ENCODE data around the gene CERS4.
"Not testable (repeated sequence)": the region's sequence is repeated elsewhere in the genome, so short reads cannot be mapped to it uniquely, and the experiment has no call there.

The CERS4 gene

DNA sequence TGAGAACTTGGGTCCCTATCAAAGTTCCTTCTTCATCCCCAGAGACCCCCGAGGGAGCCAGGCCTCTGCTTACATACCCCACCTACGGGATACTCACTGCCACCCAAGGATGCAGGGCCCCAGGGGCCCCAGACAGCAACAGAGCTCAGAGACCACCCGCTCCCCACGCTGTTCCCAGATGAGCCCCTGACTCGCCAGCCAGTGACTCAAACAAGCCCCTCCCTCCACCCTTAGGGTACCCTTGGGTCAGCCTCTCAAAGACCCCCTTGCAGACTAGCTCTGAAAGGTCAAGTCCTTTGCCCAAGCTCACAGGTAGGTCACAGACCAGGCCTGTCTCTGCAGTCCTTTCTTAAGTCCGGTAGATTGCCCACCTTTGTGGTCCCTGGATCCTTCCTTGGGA lies 53.3 kb downstream of the CERS4 start:
- no peak for DNase-seq (ENCODE audit: low read depth in 2 of 2)

DNA sequence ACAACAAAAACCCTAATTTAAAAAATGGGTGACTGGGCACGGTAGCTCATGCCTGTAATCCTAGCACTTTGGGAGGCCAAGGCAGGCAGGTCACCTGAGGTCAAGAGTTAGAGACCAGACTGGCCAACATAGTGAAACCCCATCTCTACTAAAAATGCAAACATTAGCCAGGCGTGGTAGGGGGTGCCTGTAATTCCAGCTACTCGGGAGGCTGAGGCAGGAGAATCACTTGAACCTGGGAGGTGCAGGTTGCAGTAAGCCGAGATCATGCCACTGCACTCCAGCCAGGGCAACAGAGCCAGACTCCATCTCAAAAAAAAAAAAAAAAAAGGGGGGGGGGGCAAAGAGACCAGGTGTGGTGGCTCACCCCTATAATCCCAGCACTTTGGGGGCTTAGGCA lies 55.1 kb downstream of the CERS4 start:
- not testable (repeated sequence) for DNase-seq (ENCODE audit: low read depth in 2 of 2)

DNA sequence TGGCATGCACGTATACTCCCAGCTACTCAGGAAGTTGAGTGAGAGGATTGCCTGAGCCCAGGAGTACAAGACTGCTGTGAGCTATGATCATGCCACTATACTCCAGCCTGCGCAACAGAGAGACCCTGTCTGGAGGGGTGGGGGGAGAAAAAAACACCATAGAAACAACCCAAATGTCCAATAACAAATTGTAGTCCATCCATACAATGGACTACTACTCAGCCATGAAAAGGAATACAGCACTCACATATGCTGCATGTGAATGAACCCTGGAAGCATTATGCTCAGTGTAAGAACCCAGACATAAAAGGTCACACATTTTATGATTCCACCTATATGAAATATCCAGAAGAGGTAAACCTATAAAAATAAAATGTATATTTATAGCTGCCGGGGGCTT lies 56.7 kb downstream of the CERS4 start:
- no peak for DNase-seq (ENCODE audit: low read depth in 2 of 2)

DNA sequence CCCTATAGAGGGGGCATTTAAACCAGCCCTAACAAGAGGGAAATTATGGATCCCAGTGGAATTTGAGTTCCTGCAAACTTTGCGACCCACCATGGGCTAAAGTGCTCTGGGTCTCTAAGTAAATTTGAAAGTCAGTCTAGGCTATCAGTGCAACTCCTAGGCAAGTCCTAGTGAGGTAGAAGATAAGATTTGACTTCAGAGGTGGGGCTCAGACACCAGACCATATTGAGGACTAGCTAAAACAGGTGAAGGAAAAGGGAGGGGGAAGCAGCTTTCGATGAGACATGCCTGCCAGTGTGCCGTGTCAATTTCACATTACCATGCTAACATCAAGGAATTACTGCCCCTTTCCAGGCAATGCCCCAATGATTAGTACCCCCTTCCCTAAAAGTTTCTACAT lies 60.6 kb downstream of the CERS4 start:
- no peak for DNase-seq (ENCODE audit: low read depth in 2 of 2)

DNA sequence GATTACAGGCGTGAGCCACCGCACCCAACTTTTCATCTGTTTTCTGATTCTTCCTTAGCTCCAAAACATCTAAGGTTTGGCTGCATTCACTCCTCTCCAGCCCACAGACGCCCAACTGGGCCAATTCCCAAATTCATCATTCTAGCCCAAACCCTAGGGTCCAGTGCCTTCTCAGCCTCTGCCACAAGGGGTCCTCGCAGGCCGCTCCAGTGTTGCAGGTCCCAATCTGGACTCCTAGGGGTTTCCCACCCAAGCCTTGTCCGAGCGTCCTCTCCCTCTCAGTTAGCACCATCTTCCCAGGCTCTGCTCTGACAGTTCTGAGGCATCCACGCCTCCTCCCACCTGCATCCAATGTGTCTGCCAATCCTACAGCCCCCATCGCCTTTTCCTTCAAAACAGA lies 67.3 kb downstream of the CERS4 start:
- not testable (repeated sequence) for DNase-seq (ENCODE audit: low read depth in 2 of 2)

DNA sequence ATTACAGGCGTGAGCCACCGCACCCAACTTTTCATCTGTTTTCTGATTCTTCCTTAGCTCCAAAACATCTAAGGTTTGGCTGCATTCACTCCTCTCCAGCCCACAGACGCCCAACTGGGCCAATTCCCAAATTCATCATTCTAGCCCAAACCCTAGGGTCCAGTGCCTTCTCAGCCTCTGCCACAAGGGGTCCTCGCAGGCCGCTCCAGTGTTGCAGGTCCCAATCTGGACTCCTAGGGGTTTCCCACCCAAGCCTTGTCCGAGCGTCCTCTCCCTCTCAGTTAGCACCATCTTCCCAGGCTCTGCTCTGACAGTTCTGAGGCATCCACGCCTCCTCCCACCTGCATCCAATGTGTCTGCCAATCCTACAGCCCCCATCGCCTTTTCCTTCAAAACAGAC lies 82.2 kb downstream of the CERS4 start:
- DNase-seq (ENCODE audit: low read depth in 2 of 2), result not testable (repeated sequence)

DNA sequence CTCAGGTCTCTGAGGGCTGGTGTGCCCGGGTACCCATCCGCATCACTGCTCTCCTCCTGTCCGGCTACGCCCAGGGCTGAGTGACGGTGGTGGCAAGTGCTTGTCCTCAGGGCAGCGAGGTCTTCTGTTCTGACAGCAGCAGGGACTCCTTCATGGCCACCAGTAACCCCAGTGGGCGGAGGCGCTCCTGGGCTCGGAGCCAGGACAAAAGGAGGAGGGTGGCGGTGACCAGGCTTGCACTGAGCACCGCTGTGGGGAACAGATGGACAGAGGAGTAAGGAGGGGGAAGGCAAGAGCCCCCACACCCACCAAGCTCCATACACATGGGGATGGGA lies 93.2 kb downstream of the CERS4 start:
- DNase-seq (ENCODE audit: low read depth in 2 of 2), result no peak

DNA sequence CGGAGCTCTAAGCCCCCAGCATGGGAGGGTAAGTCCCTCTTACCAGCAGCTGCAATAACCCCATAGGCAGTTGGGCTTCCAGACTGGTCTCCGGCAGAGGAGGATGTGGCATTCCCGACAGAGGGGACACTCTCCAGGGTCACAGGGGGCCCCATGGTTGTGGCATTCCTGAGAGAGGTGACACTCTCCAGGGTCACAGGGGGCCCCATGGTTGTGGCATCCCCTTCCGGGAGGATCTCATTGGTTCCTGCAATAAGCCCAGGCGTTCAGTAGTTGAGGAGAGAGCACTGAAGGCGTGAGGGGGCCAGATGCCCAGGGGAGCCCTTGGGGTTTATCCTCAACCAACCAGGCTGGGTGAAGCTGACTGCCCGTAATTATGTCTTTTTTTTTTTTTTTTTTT lies 93.6 kb downstream of the CERS4 start:
- DNase-seq (ENCODE audit: low read depth in 2 of 2), result no peak

DNA sequence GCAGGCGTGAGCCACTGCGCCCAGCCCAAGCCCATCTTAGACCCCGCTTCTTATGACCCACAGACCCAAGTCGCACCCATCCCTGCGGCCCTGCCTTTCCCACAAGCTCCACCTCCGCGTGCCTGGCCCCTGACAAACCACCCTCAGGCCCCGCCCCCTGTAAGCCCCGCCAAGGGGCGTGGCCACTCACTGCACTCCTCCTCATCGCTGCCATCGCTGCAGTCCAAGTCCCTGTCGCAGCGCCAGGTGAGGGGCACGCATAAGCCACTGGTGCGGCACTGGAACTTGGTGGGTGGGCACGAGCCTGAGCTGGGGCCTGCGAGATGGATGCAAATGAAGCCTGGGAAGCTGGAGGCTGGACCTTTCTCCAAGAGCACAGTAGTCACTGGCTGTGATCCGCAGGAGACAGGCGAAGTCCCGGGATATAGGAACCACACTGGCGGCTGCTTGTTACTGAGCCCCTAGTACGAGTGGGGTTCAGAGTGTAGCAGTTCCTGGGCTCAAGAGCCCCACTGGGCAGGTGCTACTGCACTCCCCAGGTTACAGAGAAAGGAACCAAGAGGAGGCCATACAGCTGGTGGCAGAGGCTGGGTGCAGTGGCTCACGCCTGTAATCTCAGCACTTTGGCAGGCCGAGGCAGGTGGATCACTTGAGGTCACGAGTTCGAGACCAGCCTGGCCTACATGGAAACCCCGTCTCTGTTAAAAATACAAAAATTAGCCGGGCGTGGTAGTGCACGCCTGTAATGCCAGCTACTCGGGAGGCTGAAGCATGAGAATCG lies 95.9 kb downstream of the CERS4 start:
- DNase-seq (ENCODE audit: low read depth in 2 of 2), result no peak

DNA sequence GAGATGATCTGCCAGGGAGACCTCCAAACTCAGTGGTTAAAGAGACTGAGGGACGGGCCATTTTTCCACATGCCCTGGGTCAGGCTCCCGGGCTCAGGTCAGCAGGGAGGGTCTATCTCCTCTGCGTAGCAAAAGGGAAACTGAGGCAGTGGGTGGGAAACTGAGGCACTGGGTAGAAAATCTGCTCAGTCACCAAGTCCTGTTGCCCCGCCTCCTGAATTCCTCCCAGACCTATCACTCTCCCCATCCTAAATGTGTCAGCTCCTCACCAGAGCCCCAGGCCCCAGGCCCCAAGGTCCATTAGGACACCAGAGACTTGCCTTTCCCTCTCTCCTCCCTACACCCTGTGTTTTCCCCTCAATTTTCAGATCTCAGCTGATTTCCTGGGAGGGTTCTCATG lies 96.6 kb downstream of the CERS4 start:
- DNase-seq (ENCODE audit: low read depth in 2 of 2), result no peak

DNA sequence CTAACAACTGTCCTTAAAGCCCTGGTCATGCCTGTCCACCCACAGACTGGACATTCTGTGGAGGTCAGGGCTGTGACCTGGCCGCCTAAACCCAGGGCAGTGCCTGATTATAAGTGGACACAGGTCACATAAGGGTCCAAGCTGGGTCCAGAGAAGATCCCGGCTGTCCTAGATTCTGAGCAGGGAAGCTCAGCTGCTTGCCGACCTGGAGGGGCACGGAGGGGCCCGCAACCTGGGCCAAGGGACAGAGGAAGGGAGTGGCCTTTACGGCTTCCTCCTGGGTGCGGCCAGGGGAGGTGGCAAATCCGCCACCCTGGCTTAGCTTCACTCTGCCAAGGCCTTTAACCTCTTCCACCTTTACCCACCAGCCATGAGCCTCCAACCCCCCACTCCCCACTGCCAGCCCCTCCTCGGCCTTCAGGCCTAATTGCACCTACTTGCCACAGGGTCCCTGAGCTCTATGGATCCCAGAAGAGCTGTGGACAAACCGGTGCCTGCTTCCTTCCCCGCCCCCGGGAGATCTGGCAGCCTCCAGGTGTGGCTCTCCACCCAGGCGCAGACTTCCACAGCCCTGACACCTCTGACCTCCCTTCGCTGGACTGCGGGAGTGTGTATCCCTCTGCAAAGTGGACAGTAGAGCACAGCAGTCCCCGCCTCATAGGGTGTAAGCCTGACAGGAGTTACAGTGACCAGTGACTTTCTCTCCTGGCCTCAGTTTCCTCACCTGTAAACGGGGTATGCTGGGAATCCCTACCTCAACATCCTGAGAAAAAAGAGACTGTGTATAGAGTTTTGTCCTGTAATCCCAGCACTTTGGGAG lies 97.3 kb downstream of the CERS4 start:
- no peak for DNase-seq (ENCODE audit: low read depth in 2 of 2)

DNA sequence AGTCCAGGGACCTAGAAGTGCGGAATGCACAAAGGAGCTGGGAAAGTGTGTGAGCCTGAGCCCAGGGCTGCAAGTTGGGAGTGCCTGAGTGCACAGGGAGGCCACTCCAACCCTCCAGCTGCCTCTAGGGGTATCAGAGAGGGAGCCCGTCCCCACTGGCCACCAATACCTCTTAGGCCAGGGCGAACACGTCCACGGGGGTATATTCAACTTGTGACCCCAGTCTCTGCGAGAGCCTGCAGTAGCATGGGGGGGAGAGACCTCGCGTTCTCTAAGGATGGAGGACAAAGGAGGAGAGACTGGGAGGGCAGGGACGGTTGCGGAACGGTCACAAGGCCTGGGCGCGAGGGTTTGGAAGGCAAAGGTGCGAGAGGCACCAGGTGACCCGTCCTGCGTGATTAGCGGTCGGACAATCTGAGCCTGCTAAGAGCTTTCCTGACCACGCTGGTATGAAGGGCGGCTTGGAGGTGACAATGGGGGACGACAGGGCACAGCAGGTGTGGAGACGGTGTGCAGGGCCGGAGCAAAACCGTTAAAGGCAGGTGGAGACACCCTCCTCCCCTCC lies 98.3 kb downstream of the CERS4 start:
- DNase-seq (ENCODE audit: low read depth in 2 of 2), result no peak

DNA sequence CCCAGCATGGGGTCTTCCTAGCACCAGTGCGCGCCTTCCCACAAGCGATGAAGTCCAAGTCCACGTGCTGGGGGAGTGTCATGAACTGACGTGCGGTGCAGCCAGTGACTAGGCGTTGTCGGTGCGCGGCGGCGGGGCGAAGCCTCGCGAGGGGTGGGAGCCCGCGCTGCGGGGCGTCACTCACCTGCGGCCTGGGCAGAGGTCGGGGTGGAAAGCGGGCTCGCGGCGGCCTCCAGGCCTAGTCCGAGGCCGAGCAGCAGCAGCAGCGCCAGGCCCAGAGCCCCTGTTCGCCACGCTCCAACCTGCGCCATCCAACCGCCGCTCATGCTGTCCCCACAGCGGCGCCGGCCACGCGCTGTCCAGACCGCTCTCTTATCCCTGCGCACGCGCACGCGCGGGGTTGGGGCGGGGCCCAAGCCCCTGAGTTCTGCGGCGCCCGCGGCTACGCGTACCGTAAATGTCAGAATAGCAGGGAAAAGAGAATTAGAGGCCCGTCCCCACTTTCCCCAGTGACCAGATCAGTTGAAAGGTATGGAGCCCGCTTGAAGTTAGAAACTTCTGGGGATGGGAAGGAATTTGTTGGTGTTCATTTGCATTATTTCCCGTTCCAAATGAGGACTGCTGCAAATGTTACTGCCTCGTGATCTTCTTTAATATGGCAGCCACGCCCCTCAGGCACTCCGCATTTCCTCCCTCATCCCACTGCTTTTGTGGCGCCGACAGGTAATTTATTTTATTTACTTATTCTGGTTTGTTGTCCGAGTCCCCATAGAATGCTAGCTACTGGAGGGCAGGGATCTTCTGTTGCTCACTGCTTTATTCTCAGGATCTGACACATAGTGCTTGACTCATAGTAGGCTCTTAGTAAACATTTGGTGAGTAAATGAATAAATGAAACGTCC lies 99.0 kb downstream of the CERS4 start, which contains the start of gene CD320:
Gene CD320, minus strand, starts transcription at position 394 of the 902 bp plus-strand sequence. Its CDS starts 68 bp downstream, at position 326.
- DNase-seq (ENCODE audit: low read depth in 2 of 2), result peak; percentile 62 to 74

DNA sequence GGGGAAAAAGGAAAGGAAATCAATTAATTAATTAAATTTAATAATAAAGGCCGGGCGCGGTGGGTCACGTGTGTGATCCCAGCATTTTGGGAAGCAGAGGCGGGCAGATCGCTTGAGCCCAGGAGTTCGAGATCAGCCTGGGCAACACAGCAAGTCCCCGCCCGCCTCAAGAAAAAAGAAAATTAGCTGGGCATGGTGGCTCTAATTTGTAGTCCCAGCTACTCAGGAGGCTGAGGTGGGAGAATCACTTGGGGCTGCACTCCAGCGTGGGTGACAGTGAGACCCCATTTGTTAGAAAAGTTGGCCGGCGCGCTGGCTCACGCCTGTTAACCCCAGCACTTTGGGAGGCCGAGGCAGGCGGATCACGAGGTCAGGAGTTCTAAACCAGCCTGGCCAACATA lies 99.7 kb downstream of the CERS4 start:
- no peak for DNase-seq (ENCODE audit: low read depth in 2 of 2)

DNA sequence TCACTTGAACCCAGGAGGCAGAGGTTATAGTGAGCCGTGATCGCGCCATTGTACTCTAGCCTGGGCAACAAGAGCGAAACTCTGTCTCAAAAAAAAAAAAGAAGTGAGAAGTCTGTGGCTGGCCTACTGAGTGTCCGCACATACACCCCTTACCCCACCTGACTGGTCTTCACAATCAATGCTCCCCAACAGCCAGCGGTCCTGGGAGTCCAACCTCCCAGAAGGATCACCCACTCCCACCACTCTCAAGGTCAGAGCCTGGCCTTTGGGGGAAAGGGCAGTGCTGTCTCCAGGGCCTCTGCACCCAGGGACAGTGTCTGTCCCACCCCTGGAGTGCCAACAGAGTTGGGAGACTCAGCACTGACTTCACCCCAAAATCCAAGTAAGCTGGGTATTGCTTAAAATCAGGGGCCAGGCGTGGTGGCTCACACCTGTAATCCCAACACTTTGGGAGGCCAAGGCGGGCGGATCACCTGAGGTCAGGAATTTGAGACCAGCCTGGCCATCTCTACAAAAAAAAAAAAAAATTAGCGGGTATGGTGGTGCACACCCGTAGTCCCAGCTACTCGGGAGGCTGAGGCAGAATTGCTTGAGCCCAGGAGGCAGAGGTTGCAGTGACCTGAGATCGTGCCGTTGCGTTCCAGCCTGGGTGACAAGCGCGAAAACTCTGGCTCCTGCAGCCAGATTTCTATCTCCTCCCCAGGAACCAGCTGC lies 101.3 kb downstream of the CERS4 start:
- DNase-seq (ENCODE audit: low read depth in 2 of 2), result no peak

DNA sequence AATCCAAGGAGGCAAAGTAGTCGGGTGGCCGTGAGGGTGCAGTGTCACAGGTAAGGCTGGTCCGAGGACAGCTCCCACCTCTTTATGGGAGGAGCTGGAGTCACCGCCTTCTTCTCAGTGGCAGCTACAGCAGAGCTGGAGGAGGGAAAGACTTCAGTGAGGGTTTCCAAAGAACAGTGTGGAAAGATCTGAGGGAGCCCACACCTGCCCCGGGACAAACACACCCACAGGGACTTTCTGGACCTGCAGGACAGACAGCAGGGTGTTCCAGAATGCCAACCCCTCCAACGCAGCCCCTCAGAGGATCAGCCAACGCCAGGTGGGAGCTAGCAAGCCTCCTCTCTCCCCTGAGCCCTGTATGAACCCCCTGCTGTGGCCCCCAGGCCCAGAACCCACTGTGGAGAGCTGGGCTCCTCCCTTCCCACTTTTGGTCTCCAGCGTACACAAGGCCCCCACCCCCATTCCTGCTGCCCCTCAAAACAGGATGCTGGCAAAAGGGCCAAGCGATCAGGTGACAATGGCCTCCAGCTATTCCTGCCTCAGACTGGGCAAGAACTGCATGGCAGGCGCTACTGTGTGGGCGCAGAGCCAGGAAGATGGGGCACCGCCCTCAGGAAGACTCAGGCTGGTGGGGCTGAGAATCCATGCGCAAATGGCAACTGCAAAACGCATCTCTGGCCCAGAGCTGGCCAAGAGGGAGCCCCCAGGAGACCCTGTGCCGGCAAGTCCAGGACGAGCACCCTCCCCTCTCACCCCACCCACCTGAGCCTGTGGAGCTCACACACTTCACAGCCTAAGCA lies 102.5 kb downstream of the CERS4 start:
- DNase-seq (ENCODE audit: low read depth in 2 of 2), result no peak

Data from activated CD8-positive, alpha-beta memory T cell treated with anti-CD3 and anti-CD28 coated beads for 4 hours (primary cell).